Measurements from ENCODE around the gene GBE1. TPM values are rescaled to one million over a fixed set of nuclear protein-coding genes. Genes with fewer than 3 reads are reported as not detected.

Gene GBE1
- total RNA-seq, 1 donor from 2014 or later: 39.2 TPM

DNA sequence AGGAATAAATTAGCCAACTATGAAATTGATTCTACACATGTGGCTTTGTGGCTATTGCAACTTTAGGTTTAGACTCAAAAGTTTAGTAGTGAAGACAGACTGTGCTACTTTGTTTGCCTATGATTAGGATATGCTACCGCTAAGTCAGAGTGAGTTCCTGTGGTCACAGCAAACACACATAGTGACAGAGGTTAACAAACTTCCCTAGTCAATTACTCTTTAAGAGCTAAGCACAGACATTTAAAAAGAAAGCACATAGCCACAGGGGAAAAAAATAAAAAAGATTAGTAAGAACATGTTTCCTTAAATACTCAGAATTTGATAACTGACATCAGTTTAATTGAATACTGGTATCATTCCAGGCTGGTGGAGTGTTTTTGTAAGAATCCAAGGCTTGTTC is 207.1 kb downstream of the GBE1 start:
- TF ChIP-seq, protein P1, sequence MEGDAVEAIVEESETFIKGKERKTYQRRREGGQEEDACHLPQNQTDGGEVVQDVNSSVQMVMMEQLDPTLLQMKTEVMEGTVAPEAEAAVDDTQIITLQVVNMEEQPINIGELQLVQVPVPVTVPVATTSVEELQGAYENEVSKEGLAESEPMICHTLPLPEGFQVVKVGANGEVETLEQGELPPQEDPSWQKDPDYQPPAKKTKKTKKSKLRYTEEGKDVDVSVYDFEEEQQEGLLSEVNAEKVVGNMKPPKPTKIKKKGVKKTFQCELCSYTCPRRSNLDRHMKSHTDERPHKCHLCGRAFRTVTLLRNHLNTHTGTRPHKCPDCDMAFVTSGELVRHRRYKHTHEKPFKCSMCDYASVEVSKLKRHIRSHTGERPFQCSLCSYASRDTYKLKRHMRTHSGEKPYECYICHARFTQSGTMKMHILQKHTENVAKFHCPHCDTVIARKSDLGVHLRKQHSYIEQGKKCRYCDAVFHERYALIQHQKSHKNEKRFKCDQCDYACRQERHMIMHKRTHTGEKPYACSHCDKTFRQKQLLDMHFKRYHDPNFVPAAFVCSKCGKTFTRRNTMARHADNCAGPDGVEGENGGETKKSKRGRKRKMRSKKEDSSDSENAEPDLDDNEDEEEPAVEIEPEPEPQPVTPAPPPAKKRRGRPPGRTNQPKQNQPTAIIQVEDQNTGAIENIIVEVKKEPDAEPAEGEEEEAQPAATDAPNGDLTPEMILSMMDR (IDR thresholded peaks at IDR 0.05): no peak
- no peak for DNase-seq (ENCODE audit: extremely low spot score, unreplicated experiment)
- Mint-ChIP-seq H3K4me1 (ENCODE audit: unreplicated experiment) (peaks cover 10% of the 10 kb centered on the region), H3K9me3 (ENCODE audit: unreplicated experiment) (peaks cover 4% of the 10 kb centered on the region), H3K4me3 (ENCODE audit: unreplicated experiment) (no peak overlapping the region), H3K27ac (ENCODE audit: unreplicated experiment) (no peak overlapping the region), H3K27me3 (ENCODE audit: unreplicated experiment) (no peaks in the 10 kb centered on the region), H3K36me3 (ENCODE audit: unreplicated experiment) (peaks cover 1% of the 10 kb centered on the region)

- H3K9me3 Mint-ChIP-seq (ENCODE audit: unreplicated experiment): peaks cover 4% of the 10 kb centered on the region
- DNase-seq (ENCODE audit: extremely low spot score, unreplicated experiment): no peak
- no peaks in the 10 kb centered on the region for H3K27me3 Mint-ChIP-seq (ENCODE audit: unreplicated experiment)
- H3K4me1 Mint-ChIP-seq (ENCODE audit: unreplicated experiment): peaks cover 10% of the 10 kb centered on the region
- H3K36me3 Mint-ChIP-seq (ENCODE audit: unreplicated experiment): peaks cover 4% of the 10 kb centered on the region
- no peak overlapping the region for H3K4me3 Mint-ChIP-seq (ENCODE audit: unreplicated experiment)
- TF ChIP-seq, protein P1 (IDR thresholded peaks at IDR 0.05): no peak
- H3K27ac Mint-ChIP-seq (ENCODE audit: unreplicated experiment): no peak overlapping the region
Measured at GRCh38 chr3:81550415-81550814, 211.0 kb downstream of the GBE1 start.

GRCh38 chr3:81549831-81550230 is 211.6 kb downstream of the GBE1 start:
- Mint-ChIP-seq H3K4me3 (ENCODE audit: unreplicated experiment) (no peak overlapping the region), H3K27me3 (ENCODE audit: unreplicated experiment) (no peaks in the 10 kb centered on the region), H3K4me1 (ENCODE audit: unreplicated experiment) (peaks cover 6% of the 10 kb centered on the region), H3K27ac (ENCODE audit: unreplicated experiment) (no peak overlapping the region), H3K36me3 (ENCODE audit: unreplicated experiment) (peaks cover 4% of the 10 kb centered on the region), H3K9me3 (ENCODE audit: unreplicated experiment) (peaks cover 4% of the 10 kb centered on the region)
- TF ChIP-seq, protein P1 (IDR thresholded peaks at IDR 0.05): no peak
- DNase-seq (ENCODE audit: extremely low spot score, unreplicated experiment): no peak

DNA sequence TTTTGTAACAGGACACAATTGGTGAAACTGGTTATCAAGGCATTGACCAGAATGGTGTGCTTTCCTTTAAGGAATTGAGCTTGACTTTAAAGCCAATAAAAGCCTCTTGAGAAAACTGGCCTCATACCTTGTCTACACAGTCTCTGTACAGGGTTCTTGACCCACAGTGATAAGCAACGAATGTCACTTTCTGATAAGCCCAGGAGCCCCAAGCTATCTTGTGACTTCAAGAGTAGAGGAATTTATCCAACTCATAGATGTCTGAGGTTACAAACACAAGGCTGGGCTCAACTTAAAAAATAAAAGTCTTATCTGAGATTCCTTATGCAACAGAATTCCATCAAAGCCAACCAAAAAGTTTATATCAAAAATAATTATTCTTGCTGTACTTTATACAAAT is 212.1 kb downstream of the GBE1 start:
- H3K27me3 Mint-ChIP-seq (ENCODE audit: unreplicated experiment): no peaks in the 10 kb centered on the region

GRCh38 chr3:81545572-81545971 is 215.9 kb downstream of the GBE1 start:
- H3K27me3 Mint-ChIP-seq (ENCODE audit: unreplicated experiment): no peaks in the 10 kb centered on the region
- TF ChIP-seq, protein P1 (IDR thresholded peaks at IDR 0.05): no peak
- DNase-seq (ENCODE audit: extremely low spot score, unreplicated experiment): no peak

More for the DNA sequence above, 212.1 kb downstream of the GBE1 start:
- peaks cover 4% of the 10 kb centered on the region for H3K36me3 Mint-ChIP-seq (ENCODE audit: unreplicated experiment)
- TF ChIP-seq, protein P1 (IDR thresholded peaks at IDR 0.05): no peak
- DNase-seq (ENCODE audit: extremely low spot score, unreplicated experiment): no peak
- peaks cover 2% of the 10 kb centered on the region for H3K4me1 Mint-ChIP-seq (ENCODE audit: unreplicated experiment)
- H3K9me3 Mint-ChIP-seq (ENCODE audit: unreplicated experiment): peaks cover 4% of the 10 kb centered on the region
- H3K4me3 Mint-ChIP-seq (ENCODE audit: unreplicated experiment): no peak overlapping the region
- H3K27ac Mint-ChIP-seq (ENCODE audit: unreplicated experiment): no peak overlapping the region

More at GRCh38 chr3:81545572-81545971, 215.9 kb downstream of the GBE1 start:
- H3K4me3 Mint-ChIP-seq (ENCODE audit: unreplicated experiment): no peak overlapping the region
- H3K9me3 Mint-ChIP-seq (ENCODE audit: unreplicated experiment): peaks cover 4% of the 10 kb centered on the region
- peaks cover 4% of the 10 kb centered on the region for H3K36me3 Mint-ChIP-seq (ENCODE audit: unreplicated experiment)
- H3K4me1 Mint-ChIP-seq (ENCODE audit: unreplicated experiment): no peaks in the 10 kb centered on the region
- no peak overlapping the region for H3K27ac Mint-ChIP-seq (ENCODE audit: unreplicated experiment)
